ENCODE data around the gene ARVCF.
"Not testable (repeated sequence)": the region's sequence is repeated elsewhere in the genome, so short reads cannot be mapped to it uniquely, and the experiment has no call there.

The ARVCF gene

GRCh38 chr22:19959043-19959586 is 57.5 kb downstream of the ARVCF start:
- FAIRE-seq, result peak; percentile 19

DNA sequence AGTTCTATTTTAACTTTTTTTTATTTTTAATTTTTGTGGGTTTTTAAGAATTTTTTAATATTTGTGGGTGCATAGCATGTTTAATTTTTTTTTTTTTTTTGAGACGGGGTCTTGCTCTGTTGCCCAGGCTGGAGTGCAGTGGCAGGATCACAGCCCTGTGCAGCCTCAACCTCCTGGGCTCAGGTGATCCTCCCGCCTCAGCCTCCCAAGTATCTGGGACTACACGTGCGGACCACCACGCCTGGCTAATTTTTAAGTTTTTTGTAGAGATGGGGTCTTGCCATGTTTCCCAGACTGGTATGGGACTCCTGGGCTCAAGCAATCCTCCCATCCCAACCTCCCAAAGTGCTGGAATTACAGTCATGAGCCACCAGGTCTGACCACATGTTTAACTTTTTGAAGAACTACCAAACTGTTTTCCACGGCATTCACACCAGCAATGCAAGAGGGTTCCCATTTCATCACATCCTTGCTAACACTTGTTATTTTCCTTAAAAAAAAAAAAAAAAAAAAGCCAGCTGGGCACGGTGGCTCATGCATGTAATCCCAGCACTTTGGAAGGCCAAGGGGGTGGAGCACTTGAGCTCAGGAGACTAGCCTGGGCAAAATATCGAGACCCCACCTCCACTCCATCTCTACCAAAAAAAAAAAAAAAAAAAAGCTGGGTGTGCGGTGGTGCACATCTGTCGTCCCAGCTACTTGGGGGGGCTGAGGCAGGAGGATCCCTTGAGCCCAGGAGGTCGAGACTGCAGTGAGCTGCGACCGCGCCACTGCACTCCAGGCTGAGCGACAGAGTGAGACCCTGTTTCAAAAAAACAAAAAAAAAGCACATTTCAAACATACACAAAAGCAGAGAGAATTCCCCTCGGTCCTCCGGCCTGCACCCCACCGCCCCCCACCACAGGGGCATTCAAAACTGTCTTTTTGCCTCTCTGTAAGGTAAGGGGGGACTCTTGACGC is 58.3 kb downstream of the ARVCF start:
- FAIRE-seq, result no peak

DNA sequence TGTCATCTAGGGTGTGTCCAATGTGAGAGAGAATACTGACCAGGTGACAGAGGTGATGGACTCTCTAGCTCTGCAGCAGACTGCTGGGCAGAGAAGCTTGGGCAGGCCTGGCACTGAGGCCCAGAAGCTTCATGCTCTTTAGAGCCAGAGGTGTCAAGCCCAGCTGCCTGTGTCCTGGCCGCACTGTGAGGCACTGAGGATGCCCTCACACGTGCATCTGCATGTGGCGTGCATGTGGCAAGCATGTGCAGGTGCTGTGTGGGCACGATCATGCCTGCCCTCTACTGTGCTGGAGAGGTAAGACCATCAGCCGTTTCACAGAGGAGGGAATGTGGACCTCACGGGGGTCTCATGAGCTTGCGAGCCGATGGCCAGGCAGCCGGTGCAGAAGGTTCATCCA is 59.2 kb downstream of the ARVCF start:
- FAIRE-seq, result no peak

DNA sequence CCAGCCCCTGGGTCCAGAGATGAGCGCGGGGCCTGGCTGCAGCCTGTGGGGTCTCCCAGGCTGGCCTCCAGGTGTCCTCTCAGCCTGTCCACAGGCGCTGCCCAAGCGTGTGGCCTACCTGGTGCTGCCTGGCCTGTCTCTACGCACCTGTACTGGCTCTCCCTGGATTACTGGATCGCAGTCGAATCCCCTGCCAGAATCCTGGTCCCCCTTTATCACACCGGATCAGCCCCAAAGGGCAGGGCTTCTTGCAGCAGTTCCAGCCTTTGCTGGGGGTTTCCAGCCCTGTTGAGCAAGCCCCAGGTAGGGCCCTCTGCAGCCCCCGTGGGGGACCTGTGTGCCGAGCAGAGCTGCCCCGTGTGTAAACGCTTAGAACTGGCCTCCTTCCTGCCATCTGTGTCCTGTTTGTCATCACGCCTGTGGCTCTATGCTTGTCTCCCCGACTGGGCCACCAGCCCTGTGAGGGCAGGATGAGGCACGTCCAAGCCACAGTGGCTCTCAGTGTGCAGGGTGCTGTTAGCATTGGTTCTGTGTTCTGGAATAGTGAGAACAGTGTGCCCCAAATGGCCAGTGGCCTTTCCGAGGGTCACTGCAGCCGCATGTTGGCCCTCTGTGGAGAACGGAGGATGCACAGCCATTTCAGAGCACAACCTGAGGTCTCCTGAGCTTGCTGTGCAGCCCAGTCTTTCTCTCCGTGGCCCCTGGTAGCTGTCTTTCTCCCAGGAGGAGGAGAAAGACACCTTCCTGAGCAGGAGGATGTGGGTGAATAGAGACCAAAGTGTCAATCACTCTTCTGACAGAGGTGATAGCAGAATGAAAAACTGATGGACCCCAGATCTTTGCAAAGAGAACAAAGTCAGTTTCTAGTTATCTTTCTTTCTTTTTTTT is 61.1 kb downstream of the ARVCF start:
- FAIRE-seq, result no peak

DNA sequence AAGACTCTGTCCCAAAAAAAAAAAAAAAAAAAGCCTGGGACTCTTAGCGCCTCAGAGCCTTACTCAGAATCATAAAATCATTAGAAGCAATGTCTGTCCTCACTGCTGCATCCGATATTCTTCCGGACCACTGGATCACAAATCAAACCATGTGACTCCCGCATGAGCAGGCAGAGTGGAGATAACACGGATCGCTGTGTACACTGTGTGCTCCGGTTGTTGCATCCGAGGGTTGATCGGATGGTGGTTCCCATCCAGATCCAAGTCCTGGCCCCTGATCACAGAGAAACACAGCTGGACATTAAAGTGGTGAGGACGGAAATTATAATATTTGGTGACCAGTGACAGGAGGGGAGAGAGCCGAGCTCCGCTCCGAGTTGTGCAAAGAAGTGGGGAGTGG is 65.3 kb downstream of the ARVCF start:
- no peak for FAIRE-seq

DNA sequence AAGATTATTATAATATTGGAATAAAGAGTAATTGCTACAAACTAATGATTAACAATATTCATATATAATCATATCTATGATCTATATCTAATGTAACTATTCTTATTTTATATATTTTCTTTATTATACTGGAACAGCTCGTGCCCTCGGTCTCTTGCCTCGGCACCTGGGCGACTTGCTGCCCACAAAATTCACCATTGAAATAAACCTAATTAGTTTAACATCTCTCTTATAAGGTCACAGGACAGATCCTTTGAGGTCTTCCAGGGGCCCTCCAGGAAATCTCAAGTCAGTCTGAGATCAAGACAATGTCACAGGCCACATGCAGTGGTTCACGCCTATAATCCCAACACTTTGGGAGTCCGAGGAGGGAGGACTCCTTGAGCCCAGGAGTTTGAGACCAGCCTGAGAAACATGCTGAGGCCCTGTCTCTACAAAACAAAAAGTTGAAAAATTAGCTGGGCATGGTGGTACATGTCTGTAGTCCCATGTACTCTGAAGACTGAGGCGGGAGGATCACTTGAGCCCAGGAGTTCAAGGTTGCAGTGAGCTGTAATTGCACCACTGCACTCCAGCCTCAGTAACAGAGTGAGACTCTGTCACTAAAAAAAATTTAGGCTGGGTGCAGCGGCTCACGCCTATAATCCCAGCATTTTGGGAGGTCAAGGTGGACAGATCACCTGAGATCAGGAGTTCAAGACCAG is 68.4 kb downstream of the ARVCF start:
- FAIRE-seq, result no peak

DNA sequence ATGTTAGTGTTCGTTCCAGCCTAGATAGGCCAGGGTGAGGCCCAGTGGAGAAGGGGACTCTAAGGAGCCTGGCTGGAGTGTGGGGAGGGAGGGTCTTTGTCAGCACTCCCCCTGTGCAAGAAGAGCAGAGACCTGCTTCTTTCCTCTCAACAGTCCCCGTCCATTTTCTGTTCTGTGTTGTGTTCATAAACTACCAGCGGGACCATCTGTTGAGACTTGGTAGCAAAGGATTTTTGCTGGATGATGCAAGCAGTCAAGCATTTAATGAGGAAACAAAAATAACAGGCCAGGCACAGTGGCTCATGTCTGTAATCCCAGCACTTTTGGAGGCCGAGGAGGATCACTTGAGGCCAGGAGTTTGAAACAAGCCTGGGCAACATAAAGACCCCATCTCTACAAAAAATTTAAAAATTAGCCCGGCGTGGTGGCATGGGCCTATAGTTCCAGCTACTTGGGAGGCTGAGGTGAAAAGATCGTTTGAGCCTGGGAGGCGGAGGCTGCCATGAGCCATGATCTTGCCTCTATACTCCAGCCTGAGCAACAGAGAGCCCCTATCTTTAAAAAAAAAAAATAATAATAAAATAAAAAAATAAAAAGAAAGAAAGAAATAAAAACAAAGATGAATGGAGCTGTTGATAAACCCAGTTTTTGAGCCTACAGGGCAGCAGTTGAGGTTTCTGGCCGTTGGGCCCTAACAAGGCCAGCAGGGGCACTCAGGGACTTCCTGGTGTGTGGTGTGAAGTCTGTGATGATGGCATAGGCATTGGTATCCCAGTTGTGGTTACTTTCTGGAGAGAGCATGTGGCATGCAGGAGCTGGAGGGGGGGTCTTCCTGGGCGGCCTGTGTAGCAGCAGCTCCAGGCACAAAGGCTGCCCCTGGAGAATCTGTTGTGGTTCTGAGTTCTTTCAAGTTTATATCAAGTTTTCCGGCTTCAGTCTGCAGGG is 73.3 kb downstream of the ARVCF start:
- no peak for FAIRE-seq

DNA sequence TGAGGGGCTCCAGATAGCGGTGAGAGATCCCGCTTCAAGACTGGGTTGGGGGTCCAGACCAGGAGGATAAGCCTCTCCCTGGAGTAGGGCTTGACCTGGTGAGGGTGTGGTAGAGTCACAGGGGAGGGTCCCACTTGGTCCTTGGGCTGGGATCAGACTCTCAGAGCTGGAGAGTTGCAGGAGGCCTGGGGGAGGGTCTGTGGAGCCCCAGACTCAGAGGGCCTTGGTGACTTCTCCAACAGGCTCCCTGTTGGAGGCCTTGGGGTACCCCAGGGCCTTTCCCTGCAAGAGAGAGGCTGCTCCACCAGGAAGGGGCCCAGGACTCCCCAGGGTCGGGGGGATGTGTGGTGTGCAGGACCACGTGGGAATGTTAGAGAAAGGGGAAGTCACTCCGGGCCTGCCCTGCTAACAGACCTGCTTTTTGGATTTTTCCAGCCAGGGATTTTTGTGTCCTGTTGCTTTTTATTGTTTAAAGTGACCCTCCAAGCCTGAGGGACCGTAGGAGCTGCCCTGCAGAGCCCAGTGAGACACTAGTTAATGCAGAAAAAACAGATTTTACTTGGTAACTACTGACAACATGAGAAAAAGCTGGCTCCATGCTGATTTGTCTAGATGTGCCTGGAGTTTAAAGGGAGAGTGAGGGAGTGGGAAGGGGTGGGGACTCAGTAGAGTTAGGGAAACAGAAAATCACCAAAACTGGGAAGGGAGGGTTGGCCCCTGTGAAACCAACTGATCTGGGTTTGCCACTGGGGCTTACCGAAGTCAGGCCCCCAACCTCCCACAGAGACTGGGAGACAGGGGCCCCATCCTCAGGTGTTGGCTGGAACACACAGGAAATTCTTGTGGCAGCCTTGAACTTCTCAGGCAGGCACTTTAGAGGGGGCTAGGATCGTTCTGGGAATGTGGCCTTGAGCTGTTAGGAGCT is 74.2 kb downstream of the ARVCF start:
- FAIRE-seq, result no peak

DNA sequence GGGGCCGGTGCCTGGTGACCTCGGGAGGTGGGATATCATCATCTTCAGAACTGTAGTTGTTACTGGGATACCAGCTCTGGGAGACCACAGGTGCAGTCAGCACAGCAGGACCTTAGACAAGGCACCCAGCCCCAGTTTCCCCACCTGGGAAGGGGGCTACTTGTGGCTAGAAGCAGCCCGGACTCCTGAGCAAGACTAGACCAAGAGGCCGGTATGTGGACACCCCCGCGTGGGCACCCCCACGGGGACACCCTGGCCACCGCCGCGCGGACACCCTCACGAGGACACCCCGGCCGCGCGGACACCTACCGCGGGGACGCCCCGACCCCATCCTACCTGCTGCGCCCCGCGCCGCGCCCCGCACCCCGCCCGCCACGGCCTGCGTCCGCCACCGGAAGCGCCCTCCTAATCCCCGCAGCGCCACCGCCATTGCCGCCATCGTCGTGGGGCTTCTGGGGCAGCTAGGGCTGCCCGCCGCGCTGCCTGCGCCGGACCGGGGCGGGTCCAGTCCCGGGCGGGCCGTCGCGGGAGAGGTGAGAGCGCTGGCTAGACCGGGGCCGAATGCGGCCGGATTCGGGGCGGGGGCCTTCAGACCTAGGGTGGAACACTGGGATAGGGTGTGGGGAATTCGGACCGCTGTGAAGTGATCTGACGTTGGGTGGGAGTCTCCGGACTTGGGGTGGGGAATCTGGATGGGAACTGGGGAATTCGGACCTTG is 75.1 kb downstream of the ARVCF start, which contains the start of the genes COMT and TXNRD2:
Gene COMT, plus strand, starts transcription at position 408 of the 718 bp plus-strand sequence. CDS start 20,755 bp downstream, outside the sequence.
Gene TXNRD2, minus strand, starts transcription at position 454 of the 718 bp plus-strand sequence. Its CDS starts 15 bp downstream, at position 439.
- no peak for FAIRE-seq

- no peak for FAIRE-seq
These were observed 75.9 kb downstream of the ARVCF start for GRCh38 chr22:19940536-19941364.

- FAIRE-seq, result no peak
These were observed 78.8 kb downstream of the ARVCF start for GRCh38 chr22:19937616-19938473.

DNA sequence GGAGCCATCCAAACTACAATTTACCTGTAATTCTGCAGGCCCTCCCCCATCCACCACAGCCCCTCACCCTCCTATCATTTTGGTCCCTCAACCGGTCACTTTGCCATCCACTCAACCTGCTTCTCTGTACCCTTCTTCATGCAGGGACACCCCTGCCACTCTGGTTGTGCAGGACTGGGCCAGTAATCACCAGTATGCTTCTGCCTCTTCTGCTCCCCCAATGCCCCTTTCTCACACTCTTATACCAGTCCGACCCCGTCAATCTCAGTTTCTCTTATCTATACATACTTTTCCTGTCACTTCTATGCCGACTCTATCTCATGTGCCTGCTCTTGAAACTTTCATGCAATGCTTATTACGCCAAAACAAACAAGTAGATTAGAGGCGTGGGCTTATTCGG is 80.1 kb downstream of the ARVCF start:
- no peak for FAIRE-seq

- not testable (repeated sequence) for FAIRE-seq
These were observed 81.4 kb downstream of the ARVCF start for GRCh38 chr22:19935123-19935718.

DNA sequence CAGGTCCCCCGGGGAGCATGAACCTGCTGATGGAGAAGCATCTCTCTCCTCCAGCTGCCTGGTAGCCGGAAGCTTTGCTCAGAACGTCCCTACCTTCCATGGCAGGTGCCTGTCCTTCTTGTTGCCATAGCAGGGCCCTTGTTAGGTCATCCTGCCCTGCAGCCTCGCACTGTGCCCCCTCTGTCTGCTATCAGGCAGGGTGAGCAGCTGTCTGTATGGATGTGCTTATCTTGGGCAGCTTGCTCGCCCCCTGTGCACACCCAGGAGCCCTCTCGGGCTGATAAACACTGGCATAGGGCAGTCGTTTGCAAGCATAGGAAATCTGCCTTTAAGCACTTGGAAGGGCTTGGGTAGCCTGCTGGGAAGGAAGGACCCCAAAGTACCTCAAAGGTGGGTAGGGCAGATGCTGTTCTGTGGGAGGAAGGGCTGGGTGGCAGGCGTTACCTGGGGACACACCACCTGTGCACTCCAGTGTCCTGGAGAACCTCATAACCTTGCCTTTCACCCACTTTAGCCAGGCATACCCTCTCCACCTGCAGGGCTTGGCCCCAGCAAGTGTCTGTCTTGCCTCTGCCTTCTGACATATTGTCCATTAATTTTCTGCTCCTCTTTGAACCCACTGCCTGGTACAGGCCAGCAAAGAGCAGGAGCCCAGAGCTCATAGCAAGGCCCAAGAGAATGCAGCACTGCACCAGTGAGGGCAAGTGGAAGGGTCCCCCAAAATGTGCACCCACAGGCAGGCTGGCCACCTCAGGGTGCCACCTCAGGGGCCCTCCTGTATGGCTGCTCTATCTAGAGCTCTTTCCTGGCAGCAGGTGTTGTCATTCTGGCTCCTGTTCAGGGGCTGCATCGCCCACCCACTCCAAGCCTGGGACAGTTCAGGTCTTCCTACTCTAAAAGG is 83.0 kb downstream of the ARVCF start:
- FAIRE-seq, result no peak

GRCh38 chr22:19932367-19933206 is 84.0 kb downstream of the ARVCF start:
- no peak for FAIRE-seq
